ENCODE data around the gene PSMD1.
"Not testable (repeated sequence)": the region's sequence is repeated elsewhere in the genome, so short reads cannot be mapped to it uniquely, and the experiment has no call there.

PSMD1 gene

GRCh38 chr2:231115651-231116050 lies 59.0 kb downstream of the PSMD1 start:
- DNase-seq (ENCODE audit: low spot score): no peak

GRCh38 chr2:231117148-231117547 lies 60.5 kb downstream of the PSMD1 start:
- DNase-seq (ENCODE audit: low spot score): no peak

DNA sequence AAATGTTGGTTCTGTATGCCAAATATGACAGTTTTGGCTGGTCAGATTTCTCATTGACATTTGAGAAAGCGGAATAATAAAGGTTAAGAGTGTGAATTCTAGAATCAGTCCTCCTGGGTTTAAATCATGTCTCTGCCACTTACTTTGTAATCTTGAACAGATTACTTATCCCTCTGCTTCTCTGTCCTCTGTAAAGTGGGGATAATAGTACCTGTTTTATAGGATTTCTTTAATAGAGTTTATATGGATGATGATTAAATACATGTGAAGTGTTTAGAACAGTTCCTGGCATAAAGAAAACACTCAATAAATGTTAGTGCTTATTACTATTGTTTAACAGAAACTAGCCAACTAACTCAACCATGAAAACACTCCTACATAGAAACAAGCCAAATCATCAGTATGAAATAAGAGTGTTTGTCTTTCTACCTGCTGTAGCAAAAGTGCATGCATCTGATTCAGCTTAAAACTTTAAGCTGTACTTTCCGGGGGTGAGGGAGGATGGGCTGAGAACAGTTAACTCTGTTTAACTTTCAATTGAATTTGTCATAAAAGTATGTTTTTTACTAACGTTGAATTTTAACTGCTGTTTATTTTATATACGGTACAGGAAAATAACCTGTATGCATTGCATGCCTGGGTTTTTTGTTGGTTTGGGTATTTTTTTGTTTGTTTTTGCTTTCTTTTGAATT lies 61.4 kb downstream of the PSMD1 start:
- no peak for DNase-seq (ENCODE audit: low spot score)

DNA sequence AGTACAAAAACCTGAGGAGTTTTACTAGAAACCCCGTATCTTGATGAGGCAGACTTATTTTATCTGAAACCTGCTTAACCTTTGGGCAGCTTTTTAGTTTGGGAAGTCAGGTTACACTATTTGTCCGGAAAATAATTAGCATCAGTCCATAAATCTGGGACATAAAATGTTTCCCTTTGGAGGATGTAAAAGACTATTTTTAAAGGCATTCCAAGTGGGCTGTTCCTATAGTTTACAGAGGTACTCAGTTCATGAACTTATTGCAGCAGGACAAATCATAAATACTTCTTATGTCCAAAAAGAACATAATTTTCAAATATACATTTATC lies 61.9 kb downstream of the PSMD1 start:
- no peak for DNase-seq (ENCODE audit: low spot score)

- DNase-seq (ENCODE audit: low spot score): no peak
These were observed 66.8 kb downstream of the PSMD1 start for GRCh38 chr2:231123362-231123898.

DNA sequence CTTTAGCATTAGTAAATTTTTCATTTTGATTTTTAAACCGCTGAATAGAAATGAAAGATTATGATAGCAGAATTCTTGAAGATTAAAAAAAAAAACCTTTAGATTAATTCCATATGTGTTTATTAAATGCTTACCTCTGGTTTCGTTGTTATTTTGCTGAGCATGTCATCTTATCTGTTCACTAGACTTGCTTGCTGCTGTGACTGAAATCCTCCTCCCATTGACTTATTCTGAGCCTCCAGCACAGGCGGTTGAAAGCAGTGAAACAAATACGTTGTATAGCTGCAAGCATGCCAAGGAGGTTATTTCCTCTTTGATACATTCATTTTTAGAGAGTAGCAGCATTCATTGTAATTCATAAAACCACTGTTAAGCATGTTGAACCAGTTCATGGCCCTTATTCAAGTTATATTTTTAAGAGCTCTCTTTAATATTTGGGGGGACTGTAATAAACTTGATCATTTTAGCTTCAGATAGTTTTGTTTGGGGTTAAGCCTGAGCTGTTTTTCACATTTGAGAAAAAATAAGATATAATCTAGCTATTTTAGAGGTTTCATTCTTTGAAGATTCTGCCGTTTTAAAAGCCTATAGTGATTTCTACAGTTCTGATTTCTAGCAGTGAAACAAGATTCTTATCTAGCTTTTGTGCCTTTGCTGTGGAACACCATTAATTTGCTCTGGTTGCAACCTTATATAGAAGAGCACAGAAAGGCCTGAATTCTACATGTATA lies 68.3 kb downstream of the PSMD1 start, which contains the start of gene HTR2B:
HTR2B (minus strand) TSS at position 205 of the 731 bp plus-strand sequence. CDS start 1,278 bp downstream, outside the sequence.
- DNase-seq (ENCODE audit: low spot score): no peak

DNA sequence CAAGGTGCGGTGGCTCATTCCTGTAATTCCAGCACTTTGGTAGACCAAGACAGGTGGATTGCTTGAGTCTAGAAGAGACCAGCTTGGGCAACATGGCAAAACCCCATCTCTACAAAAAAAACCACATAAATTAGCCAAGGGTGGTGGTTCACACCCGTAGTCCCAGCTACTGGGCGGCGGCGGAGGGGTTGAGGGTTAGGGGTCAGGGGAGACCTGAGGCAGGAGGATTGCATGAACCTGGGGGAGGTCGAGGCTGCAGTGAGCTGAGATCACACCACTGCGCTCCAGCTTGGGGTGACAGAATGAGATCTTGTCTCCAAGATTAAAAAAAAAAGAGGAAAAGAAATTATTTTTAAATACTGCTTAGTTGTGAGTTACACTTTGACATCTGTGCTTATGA lies 69.5 kb downstream of the PSMD1 start:
- no peak for DNase-seq (ENCODE audit: low spot score)

DNA sequence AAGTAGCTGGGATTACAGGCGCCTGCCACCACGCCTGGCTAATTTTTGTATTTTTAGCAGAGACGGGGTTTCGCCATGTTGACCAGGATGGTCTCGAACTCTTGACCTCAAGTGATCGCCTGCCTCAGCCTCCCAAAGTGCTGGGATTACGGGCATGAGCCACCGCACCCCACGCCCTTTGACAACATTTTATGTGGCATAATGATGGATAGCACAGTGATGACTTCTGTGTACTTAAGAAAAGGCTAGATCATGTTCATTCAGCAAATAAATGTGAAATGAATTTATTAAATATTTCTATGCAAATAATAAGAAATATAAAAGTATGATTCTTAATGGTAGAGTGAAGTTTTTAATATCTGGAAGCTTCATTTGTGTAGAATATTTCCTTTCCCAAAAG lies 70.8 kb downstream of the PSMD1 start:
- no peak for DNase-seq (ENCODE audit: low spot score)

- no peak for DNase-seq (ENCODE audit: low spot score)
These were observed 71.3 kb downstream of the PSMD1 start for GRCh38 chr2:231127936-231128335.

- DNase-seq (ENCODE audit: low spot score): no peak
These were observed 71.9 kb downstream of the PSMD1 start for GRCh38 chr2:231128541-231128940.

DNA sequence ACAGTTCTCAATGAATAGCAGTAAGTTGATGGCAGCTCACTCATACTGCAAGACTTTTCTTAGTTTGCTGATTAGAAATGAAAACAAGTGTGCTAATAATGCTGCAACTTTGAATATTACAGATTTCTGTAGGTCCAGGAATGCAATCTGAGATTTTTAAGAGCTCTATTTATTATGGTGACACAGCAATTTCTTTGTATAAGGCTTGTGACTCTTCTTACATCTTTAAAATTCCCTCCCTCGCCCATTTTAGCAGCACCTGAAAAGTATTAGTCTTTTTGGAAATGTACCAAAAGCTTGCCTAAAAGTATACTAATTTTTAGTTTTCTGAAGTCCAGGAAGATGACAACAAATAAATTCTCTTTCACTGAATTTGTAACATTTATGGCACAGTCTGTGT lies 72.5 kb downstream of the PSMD1 start:
- no peak for DNase-seq (ENCODE audit: low spot score)

DNA sequence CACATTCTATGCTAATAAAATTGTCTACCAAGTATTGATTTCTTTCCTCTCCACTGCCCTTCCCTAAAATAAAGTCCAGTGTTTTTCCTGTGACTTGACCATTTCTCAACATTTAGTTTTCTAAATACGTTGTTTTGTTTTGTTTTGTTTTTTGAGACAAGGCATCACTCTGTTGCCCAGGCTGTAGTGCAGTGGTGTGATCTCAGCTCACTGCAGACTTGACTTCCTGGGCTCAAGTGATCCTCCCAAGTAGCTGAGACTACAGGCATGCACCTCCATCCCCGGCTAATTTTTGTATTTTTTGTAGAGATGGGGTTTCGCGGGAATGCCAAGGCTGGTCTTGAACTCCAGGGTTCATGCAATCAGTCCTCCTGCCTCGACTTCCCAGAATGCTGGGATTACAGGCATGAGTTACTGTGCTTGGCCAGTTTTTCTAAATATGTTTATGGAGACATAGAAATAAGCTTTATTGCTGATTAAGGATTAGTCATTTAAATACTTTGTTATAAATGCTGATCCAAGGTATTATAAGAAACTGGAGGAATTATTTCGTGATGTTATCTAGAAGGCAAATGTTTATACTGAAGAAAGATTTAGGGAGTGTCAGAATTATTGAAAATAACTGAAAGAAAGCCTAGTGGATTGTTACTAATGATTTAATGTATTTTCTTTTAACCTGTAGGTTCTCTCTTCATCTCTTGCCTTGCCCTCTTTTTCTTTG lies 73.8 kb downstream of the PSMD1 start:
- no peak for DNase-seq (ENCODE audit: low spot score)

- DNase-seq (ENCODE audit: low spot score): peak; percentile 13
These were observed 75.5 kb downstream of the PSMD1 start for GRCh38 chr2:231132129-231132528.

DNA sequence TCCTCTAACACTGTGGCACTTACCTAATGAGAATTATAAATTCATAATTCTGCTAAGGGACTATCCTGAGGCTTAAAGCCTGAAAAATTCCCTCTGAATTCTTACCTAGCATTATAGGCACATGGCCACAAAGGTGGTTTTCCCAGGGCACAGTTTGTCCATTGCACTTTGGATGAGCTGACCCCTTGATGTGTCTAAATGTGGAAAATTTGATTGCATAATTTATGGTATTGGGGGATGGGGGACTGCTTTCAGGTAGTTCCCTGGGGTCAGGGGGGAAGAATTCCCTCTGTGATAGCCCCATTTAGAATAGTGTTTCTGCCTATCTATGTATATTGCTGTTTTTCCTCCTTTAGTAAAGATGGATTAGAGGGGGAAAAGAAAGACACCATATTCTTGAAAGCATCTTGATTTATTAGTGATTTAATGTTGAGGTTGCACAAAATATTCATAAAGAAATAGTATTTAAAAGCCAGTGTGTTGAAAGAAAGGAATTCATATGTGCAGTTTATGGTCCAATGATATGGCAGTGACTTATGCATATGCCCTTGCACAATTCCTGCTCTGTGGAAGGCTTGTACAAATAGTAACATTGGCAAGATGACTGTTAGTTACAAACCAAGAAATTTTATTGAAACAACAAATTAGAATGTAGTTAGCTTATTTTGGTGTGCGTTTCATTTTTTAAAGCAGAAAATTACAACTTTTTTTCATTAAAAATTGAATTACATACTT lies 76.9 kb downstream of the PSMD1 start:
- no peak for DNase-seq (ENCODE audit: low spot score)

DNA sequence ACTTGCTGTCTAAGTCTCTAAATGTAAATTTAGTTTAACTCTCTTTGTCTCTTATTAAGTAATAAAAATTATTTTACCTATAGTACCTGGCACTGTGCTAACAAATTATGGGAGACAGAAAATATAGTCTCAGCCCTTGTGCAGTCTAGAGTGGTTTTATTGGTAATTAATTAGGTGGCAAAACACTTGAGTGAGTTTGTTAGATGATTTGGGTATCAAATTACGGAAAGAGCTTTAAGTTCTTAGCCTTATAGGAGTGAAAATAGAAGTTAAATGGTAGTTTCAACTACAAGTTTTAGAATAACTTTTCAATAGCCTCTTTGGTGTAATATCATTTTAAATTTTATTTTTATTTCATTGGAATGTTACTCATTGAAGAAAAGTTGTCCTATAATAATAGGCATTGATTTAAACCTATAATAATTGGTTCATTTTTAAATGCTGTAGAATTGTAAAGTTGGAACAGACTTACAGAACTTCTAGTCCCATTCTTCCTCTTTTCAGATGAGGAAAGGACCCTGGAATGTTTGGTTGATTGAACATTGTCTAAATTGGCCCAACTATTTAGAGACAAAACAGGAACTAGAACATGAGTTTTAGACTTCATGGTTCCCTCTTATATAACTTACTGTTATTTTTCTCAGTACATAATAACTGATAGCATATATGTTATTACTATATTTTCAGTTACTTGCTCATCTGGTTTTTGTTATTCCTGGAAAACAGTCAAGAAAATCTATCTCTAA lies 78.4 kb downstream of the PSMD1 start:
- no peak for DNase-seq (ENCODE audit: low spot score)

- no peak for DNase-seq (ENCODE audit: low spot score)
These were observed 82.0 kb downstream of the PSMD1 start for GRCh38 chr2:231138699-231139098.

GRCh38 chr2:231139796-231140195 lies 83.1 kb downstream of the PSMD1 start:
- DNase-seq (ENCODE audit: low spot score): no peak

GRCh38 chr2:231140808-231141207 lies 84.1 kb downstream of the PSMD1 start:
- not testable (repeated sequence) for DNase-seq (ENCODE audit: low spot score)

DNA sequence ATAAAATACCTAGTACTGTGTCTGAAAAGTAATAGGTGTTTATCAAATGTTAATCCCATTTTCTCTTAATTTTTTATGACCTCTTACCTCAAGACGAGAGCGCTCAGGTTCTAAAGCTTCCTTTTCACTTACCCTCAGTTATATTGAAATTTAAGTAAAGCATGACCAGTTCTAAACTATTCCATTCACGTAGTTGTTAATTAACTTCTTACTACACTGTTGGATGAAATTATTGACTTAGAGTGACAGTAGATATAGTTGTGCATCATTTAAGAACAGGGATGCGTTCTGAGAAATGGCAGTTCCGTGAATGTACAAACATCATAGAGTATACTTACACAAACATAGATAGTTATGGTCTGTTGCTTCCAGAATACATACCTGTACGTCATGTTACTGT lies 88.2 kb downstream of the PSMD1 start:
- DNase-seq (ENCODE audit: low spot score): no peak

DNA sequence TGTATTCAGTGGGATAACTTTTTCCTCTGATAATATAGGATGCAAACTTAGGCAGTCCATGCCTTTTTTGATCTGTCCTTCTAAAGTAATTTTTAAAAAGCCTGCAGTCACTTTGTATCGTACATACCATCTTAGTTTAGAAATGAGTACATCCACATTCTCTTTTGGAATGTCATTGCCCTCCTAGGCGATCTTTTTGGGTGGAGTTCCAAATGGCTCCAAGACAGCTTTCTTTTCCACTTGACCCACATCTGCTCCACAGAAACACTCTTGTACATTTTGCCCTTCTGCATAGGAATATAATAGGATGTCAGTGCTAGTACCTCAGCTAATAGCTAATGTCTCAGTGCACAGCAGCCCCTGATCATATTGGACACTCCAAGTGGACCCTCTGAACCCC lies 90.0 kb downstream of the PSMD1 start:
- no peak for DNase-seq (ENCODE audit: low spot score)

GRCh38 chr2:231152800-231153557 lies 96.3 kb downstream of the PSMD1 start:
- no peak for DNase-seq (ENCODE audit: low spot score)
